ENCODE results near the gene IL15RA. TPM values are rescaled to one million over a fixed set of nuclear protein-coding genes. Genes with fewer than 3 reads are reported as not detected.

The IL15RA gene
- total RNA-seq, 1 donor from 2014 or later: 3.1 TPM

- Histone ChIP-seq H3K4me2 (ENCODE audit: low read length) (no peak overlapping the region), H3K27me3 (ENCODE audit: insufficient read depth, low read length) (no peaks in the 10 kb centered on the region), H3K9me3 (ENCODE audit: insufficient read depth, low read depth, low read length) (no peaks in the 10 kb centered on the region), H4K20me1 (ENCODE audit: insufficient read depth, low read length) (no peaks in the 10 kb centered on the region), H3K9ac (ENCODE audit: low read length) (no peak overlapping the region), H3K36me3 (ENCODE audit: insufficient read depth, low read length) (peaks cover 10% of the 10 kb centered on the region), H3K27ac (ENCODE audit: low read depth, low read length) (no peak overlapping the region), H2AFZ (ENCODE audit: low read depth, low read length) (no peak overlapping the region), H3K4me3 (ENCODE audit: insufficient read depth, low read depth, low read length) (no peak overlapping the region), H3K79me2 (ENCODE audit: insufficient read depth, low read length) (no peaks in the 10 kb centered on the region), H3K4me1 (ENCODE audit: insufficient read depth, low read length) (peaks cover 29% of the 10 kb centered on the region)
- TF ChIP-seq CTCF (IDR thresholded peaks at IDR 0.05; ENCODE audit: insufficient read depth, low read depth, low read length) (no peak), EZH2 (IDR thresholded peaks at IDR 0.05; ENCODE audit: insufficient read depth, low read length) (no peak)
- FAIRE-seq (no peak), DNase-seq (ENCODE audit: low read depth) (no peak)
- Mint-ChIP-seq H3K27me3 (ENCODE audit: low read depth, unreplicated experiment) (no peaks in the 10 kb centered on the region), H3K27ac (ENCODE audit: unreplicated experiment) (no peak overlapping the region), H3K4me3 (ENCODE audit: unreplicated experiment) (no peak overlapping the region), H3K4me1 (ENCODE audit: low read depth, unreplicated experiment) (peaks cover 23% of the 10 kb centered on the region), H3K36me3 (ENCODE audit: low read depth, unreplicated experiment) (peaks cover 10% of the 10 kb centered on the region), H3K9me3 (ENCODE audit: unreplicated experiment) (peaks cover 3% of the 10 kb centered on the region)
Observed at GRCh38 chr10:5942001-5942400, 35.3 kb downstream of the IL15RA start.

- H3K4me3 ChIP-seq (ENCODE audit: insufficient read depth, low read depth, low read length): no peak overlapping the region
- no peaks in the 10 kb centered on the region for H3K79me2 ChIP-seq (ENCODE audit: insufficient read depth, low read length)
- DNase-seq (ENCODE audit: low read depth) (no peak), FAIRE-seq (no peak)
- peaks cover 29% of the 10 kb centered on the region for H3K4me1 ChIP-seq (ENCODE audit: insufficient read depth, low read length)
- no peak for TF ChIP-seq EZH2 (IDR thresholded peaks at IDR 0.05; ENCODE audit: insufficient read depth, low read length)
- TF ChIP-seq CTCF (IDR thresholded peaks at IDR 0.05; ENCODE audit: insufficient read depth, low read depth, low read length): no peak
- H3K9me3 ChIP-seq (ENCODE audit: insufficient read depth, low read depth, low read length): no peaks in the 10 kb centered on the region
- no peak overlapping the region for H3K9ac ChIP-seq (ENCODE audit: low read length)
- H3K27me3 Mint-ChIP-seq (ENCODE audit: low read depth, unreplicated experiment): no peaks in the 10 kb centered on the region
- no peak overlapping the region for H2AFZ ChIP-seq (ENCODE audit: low read depth, low read length)
- no peak overlapping the region for H3K27ac Mint-ChIP-seq (ENCODE audit: unreplicated experiment)
- peaks cover 3% of the 10 kb centered on the region for H3K9me3 Mint-ChIP-seq (ENCODE audit: unreplicated experiment)
- peaks cover 12% of the 10 kb centered on the region for H3K36me3 Mint-ChIP-seq (ENCODE audit: low read depth, unreplicated experiment)
- peaks cover 13% of the 10 kb centered on the region for H3K36me3 ChIP-seq (ENCODE audit: insufficient read depth, low read length)
- no peaks in the 10 kb centered on the region for H4K20me1 ChIP-seq (ENCODE audit: insufficient read depth, low read length)
- H3K27me3 ChIP-seq (ENCODE audit: insufficient read depth, low read length): no peaks in the 10 kb centered on the region
- H3K4me2 ChIP-seq (ENCODE audit: low read length): no peak overlapping the region
- no peak overlapping the region for H3K4me3 Mint-ChIP-seq (ENCODE audit: unreplicated experiment)
- H3K4me1 Mint-ChIP-seq (ENCODE audit: low read depth, unreplicated experiment): peaks cover 23% of the 10 kb centered on the region
- no peak overlapping the region for H3K27ac ChIP-seq (ENCODE audit: low read depth, low read length)
Observed at GRCh38 chr10:5941579-5941978, 35.8 kb downstream of the IL15RA start.

GRCh38 chr10:5940807-5941218 lies 36.5 kb downstream of the IL15RA start:
- H3K27ac ChIP-seq (ENCODE audit: low read depth, low read length): no peak overlapping the region
- Mint-ChIP-seq H3K9me3 (ENCODE audit: unreplicated experiment) (peaks cover 2% of the 10 kb centered on the region), H3K4me1 (ENCODE audit: low read depth, unreplicated experiment) (peaks cover 19% of the 10 kb centered on the region), H3K36me3 (ENCODE audit: low read depth, unreplicated experiment) (peaks cover 15% of the 10 kb centered on the region), H3K27ac (ENCODE audit: unreplicated experiment) (no peak overlapping the region), H3K27me3 (ENCODE audit: low read depth, unreplicated experiment) (no peaks in the 10 kb centered on the region), H3K4me3 (ENCODE audit: unreplicated experiment) (no peak overlapping the region)
- FAIRE-seq: no peak
- TF ChIP-seq EZH2 (IDR thresholded peaks at IDR 0.05; ENCODE audit: insufficient read depth, low read length) (no peak), CTCF (IDR thresholded peaks at IDR 0.05; ENCODE audit: insufficient read depth, low read depth, low read length) (no peak)
- H2AFZ ChIP-seq (ENCODE audit: low read depth, low read length): no peak overlapping the region
- no peak overlapping the region for H3K9ac ChIP-seq (ENCODE audit: low read length)
- H3K4me3 ChIP-seq (ENCODE audit: insufficient read depth, low read depth, low read length): no peak overlapping the region
- no peaks in the 10 kb centered on the region for H3K9me3 ChIP-seq (ENCODE audit: insufficient read depth, low read depth, low read length)
- H3K36me3 ChIP-seq (ENCODE audit: insufficient read depth, low read length): peaks cover 18% of the 10 kb centered on the region
- peaks cover 24% of the 10 kb centered on the region for H3K4me1 ChIP-seq (ENCODE audit: insufficient read depth, low read length)
- H3K4me2 ChIP-seq (ENCODE audit: low read length): no peak overlapping the region
- H3K27me3 ChIP-seq (ENCODE audit: insufficient read depth, low read length): no peaks in the 10 kb centered on the region
- no peak for DNase-seq (ENCODE audit: low read depth)
- H3K79me2 ChIP-seq (ENCODE audit: insufficient read depth, low read length): no peaks in the 10 kb centered on the region
- no peaks in the 10 kb centered on the region for H4K20me1 ChIP-seq (ENCODE audit: insufficient read depth, low read length)
